Hippocampal formation (tissue), 2 donors: Measurements from ENCODE around the gene SMCO2.

Experiments
- DNase-seq, 2 donors: peaks; one replicate each; lab custom pipeline; 2025; lab: John Stamatoyannopoulos, UW

Gene SMCO2

GRCh38 chr12:27446436-27446835 lies at the start of gene SMCO2:
Gene SMCO2 (plus strand): TSS chr12:27446736. CDS start chr12:27470632, 23,896 bp downstream.
- DNase-seq = no peak

GRCh38 chr12:27398466-27398865 lies 48.1 kb upstream of the SMCO2 start:
- DNase-seq = no peak

- no peak for DNase-seq
Measured at GRCh38 chr12:27399074-27399473, 47.5 kb upstream of the SMCO2 start.

- no peak for DNase-seq
Measured at GRCh38 chr12:27400856-27401354, 45.6 kb upstream of the SMCO2 start.

- DNase-seq = no peak
Measured at GRCh38 chr12:27412047-27412446, 34.5 kb upstream of the SMCO2 start.

- DNase-seq = no peak
Measured at GRCh38 chr12:27422697-27423096, 23.8 kb upstream of the SMCO2 start.

- DNase-seq = peak in 1 of 2 donors; percentile 51
Measured at GRCh38 chr12:27424631-27425230, 21.8 kb upstream of the SMCO2 start.

- DNase-seq = no peak
Measured at GRCh38 chr12:27425306-27425705, 21.2 kb upstream of the SMCO2 start.

- DNase-seq = no peak
Measured at GRCh38 chr12:27426743-27427487, 19.6 kb upstream of the SMCO2 start.

GRCh38 chr12:27427824-27428223 lies 18.7 kb upstream of the SMCO2 start:
- DNase-seq = no peak

- DNase-seq = no peak
Measured at GRCh38 chr12:27428466-27428865, 18.1 kb upstream of the SMCO2 start.

GRCh38 chr12:27429606-27430005 lies 16.9 kb upstream of the SMCO2 start:
- DNase-seq = no peak

- DNase-seq = no peak
Measured at GRCh38 chr12:27431185-27431584, 15.4 kb upstream of the SMCO2 start.

GRCh38 chr12:27434673-27435565 lies 11.6 kb upstream of the SMCO2 start:
- DNase-seq = peak; percentile 2 to 7

GRCh38 chr12:27436029-27436428 lies 10.5 kb upstream of the SMCO2 start:
- no peak for DNase-seq

GRCh38 chr12:27436768-27437167 lies 9.8 kb upstream of the SMCO2 start:
- DNase-seq = no peak

GRCh38 chr12:27437839-27438238 lies 8.7 kb upstream of the SMCO2 start:
- DNase-seq = no peak

- no peak for DNase-seq
Measured at GRCh38 chr12:27447761-27448160, 1.2 kb downstream of the SMCO2 start.

GRCh38 chr12:27449026-27449425 lies 2.5 kb downstream of the SMCO2 start:
- no peak for DNase-seq

- no peak for DNase-seq
Measured at GRCh38 chr12:27449893-27450534, 3.5 kb downstream of the SMCO2 start.

GRCh38 chr12:27451036-27451825 lies 4.7 kb downstream of the SMCO2 start:
- DNase-seq = no peak
